K562 (cell line): Measurements from ENCODE around the gene CEP41. TPM values are rescaled to one million over a fixed set of nuclear protein-coding genes. Genes with fewer than 3 reads are reported as not detected.

Source experiments
- ATAC-seq: fragments of 200-7000 bp; cut with Tn5 transposase; 3 replicates; pipeline ENCODE4 v1.9.1; 2020; ENCODE audit warnings: moderate library complexity
- BruUV-seq: library from RNA; stranded (reverse); fragments of 400-500 nt; replicated peaks from 2 replicates; lab custom pipeline; 2021; lab: Mats Ljungman, UMichigan
- CTCF ChIA-PET: fragments of 300-600 bp; formaldehyde crosslinking; extraction: SDS; loops from one replicate; lab custom pipeline; 2021; ENCODE audit warnings: low intra/inter-chr PET ratio; lab: Yijun Ruan, JAX
- POLR2A ChIA-PET: fragments of 300-600, 350-650 bp; sonication (Branson Sonifier 250); formaldehyde crosslinking; extraction: SDS; loops from one replicate; lab custom pipeline; 2021; ENCODE audit warnings: antibody characterized with exemption, inconsistent platforms; lab: Yijun Ruan, JAX
- DNase-seq, 4 experiments: peaks; one replicate each; pipeline versions ENCODE4 v3.0.0 to v3.0.0-alpha.2; 2011 to 2018; ENCODE audit warnings: low spot score in 3 of 4, mixed read lengths in 3 of 4; ENCODE audit errors: extremely low read depth in 1 of 4
- FAIRE-seq: peaks from 2 replicates; lab custom pipeline; 2011; peaks lifted over from hg19 to GRCh38; lab: Jason Lieb, UNC
- H2AFZ ChIP-seq: 2 replicates; pipeline ENCODE4 v1.6.0; 2011; ENCODE audit warnings: low read depth, low read length, control low read depth, inconsistent platforms
- H3K27ac ChIP-seq: fragments of 200-600 bp; 3 replicates; pipeline ENCODE4 v1.8.0; 2011; ENCODE audit warnings: low read depth, mild to moderate bottlenecking, control low read depth, inconsistent platforms, low read length, moderate library complexity, mixed read lengths; ENCODE audit errors: extremely low read depth
- H3K27me3 ChIP-seq, 2 experiments: fragments of 300-600 bp in 1 of 2; 2 replicates in 1 of 2; 3 replicates in 1 of 2; pipeline versions ENCODE4 v1.6.0 to v1.8.0; 2011; ENCODE audit warnings: inconsistent platforms in 2 of 2, low read length in 2 of 2, mild to moderate bottlenecking in 1 of 2, mixed read lengths in 1 of 2, moderate library complexity in 1 of 2; ENCODE audit not compliant: control insufficient read depth in 2 of 2, insufficient read depth in 2 of 2
- H3K36me3 ChIP-seq: fragments of 300-600 bp; 3 replicates; pipeline ENCODE4 v1.8.0; 2011; ENCODE audit warnings: mild to moderate bottlenecking, low read length, inconsistent platforms; ENCODE audit not compliant: control insufficient read depth, insufficient read depth
- H3K4me1 ChIP-seq, 2 experiments: fragments of 200-600 bp in 1 of 2; replicated peaks in 1 of 2; 2 replicates in 1 of 2; 3 replicates in 1 of 2; pipeline versions ENCODE4 v1.5.1 to v1.8.0; 2011; ENCODE audit warnings: inconsistent platforms in 2 of 2, low read length in 2 of 2, mild to moderate bottlenecking in 1 of 2, mixed read lengths in 1 of 2, moderate library complexity in 1 of 2; ENCODE audit not compliant: control insufficient read depth in 2 of 2, insufficient read depth in 2 of 2
- H3K4me2 ChIP-seq: 2 replicates; pipeline ENCODE4 v1.6.1; 2011; ENCODE audit warnings: low read length, control low read depth, inconsistent platforms, mixed read lengths; ENCODE audit not compliant: insufficient read depth
- H3K4me3 ChIP-seq: fragments of 200-600 bp; sonication (generic), shearing (Covaris generic); 2 replicates; pipeline ENCODE4 v1.5.1; 2016; ENCODE audit warnings: control low read depth, inconsistent platforms
- H3K79me2 ChIP-seq: fragments of 200-600 bp; 3 replicates; pipeline ENCODE4 v1.8.0; 2011; ENCODE audit warnings: low read length, inconsistent platforms; ENCODE audit not compliant: control insufficient read depth, insufficient read depth
- H3K9ac ChIP-seq, 2 experiments: 2 replicates each; pipeline versions ENCODE4 v1.6.0 to v1.6.1; 2011; ENCODE audit warnings: low read depth in 2 of 2, low read length in 2 of 2, control low read depth in 1 of 2, inconsistent platforms in 1 of 2, mild to moderate bottlenecking in 1 of 2, mixed read lengths in 1 of 2; ENCODE audit not compliant: insufficient read depth in 1 of 2
- H3K9me1 ChIP-seq: one replicate; pipeline ENCODE4 v1.6.0; 2011; ENCODE audit warnings: inconsistent platforms, mild to moderate bottlenecking, low read length, moderate library complexity; ENCODE audit not compliant: control insufficient read depth, insufficient read depth
- H3K9me3 ChIP-seq: replicated peaks from 2 replicates; pipeline ENCODE4 v1.5.1; 2011; ENCODE audit warnings: low read depth, low read length, inconsistent platforms; ENCODE audit not compliant: control insufficient read depth, insufficient read depth
- H4K20me1 ChIP-seq: replicated peaks from 2 replicates; pipeline ENCODE4 v1.6.1; 2011; ENCODE audit warnings: low read length, inconsistent platforms, mixed read lengths; ENCODE audit not compliant: control insufficient read depth, insufficient read depth
- GATAD2A ChIP-seq: fragments of 450-650 bp; IDR thresholded peaks from 2 replicates; pipeline ENCODE4 v1.6.1; 2017
- HMGN3 ChIP-seq: IDR thresholded peaks from 2 replicates; pipeline ENCODE4 v1.6.1; 2011; ENCODE audit warnings: borderline replicate concordance, low read depth, mild to moderate bottlenecking, mixed read lengths, low read length; ENCODE audit not compliant: insufficient read length; ENCODE audit errors: extremely low read depth
- HNRNPK ChIP-seq: fragments of 200-400 bp; formaldehyde crosslinking; IDR thresholded peaks from one replicate; pipeline ENCODE4 v1.6.1; 2018; ENCODE audit warnings: mild to moderate bottlenecking, low read depth, low read length; ENCODE audit not compliant: poor library complexity, severe bottlenecking
- NEUROD1 ChIP-seq: fragments of 150-350 bp; IDR thresholded peaks from 2 replicates; pipeline ENCODE4 v1.6.1; 2014; ENCODE audit warnings: borderline replicate concordance, low read length, low read depth; ENCODE audit not compliant: partially characterized antibody
- PCBP2 ChIP-seq: fragments of 200-400 bp; formaldehyde crosslinking; IDR thresholded peaks from 2 replicates; pipeline ENCODE4 v1.6.1; 2018; ENCODE audit warnings: low read length, low read depth, mild to moderate bottlenecking, moderate library complexity; ENCODE audit not compliant: poor library complexity, severe bottlenecking
- SRF ChIP-seq, 2 experiments: fragments of 250-450, 450-650 bp in 1 of 2; sonication (Bioruptor Pico) in 1 of 2; sonication (generic) in 1 of 2; formaldehyde crosslinking; IDR thresholded peaks; 2 replicates each; pipeline versions ENCODE4 v1.5.0 to v1.5.1; 2020 to 2022; ENCODE audit warnings: mild to moderate bottlenecking in 1 of 2, missing genetic modification reagents in 1 of 2
- ZNF589 ChIP-seq: fragments of 200-800 bp; sonication (Bioruptor generic); IDR thresholded peaks from 2 replicates; pipeline ENCODE4 v1.6.1; 2016; ENCODE audit warnings: low read depth, missing genetic modification characterization, missing compliant biosample characterization
- WGBS: fragments of 100-300 bp; shearing (Covaris generic); methylation state at CpG from one replicate; pipeline ENCODE4 v1.1.6; 2016; ENCODE audit warnings: low coverage, mixed read lengths; ENCODE audit not compliant: insufficient coverage; ENCODE audit errors: missing lambda C conversion rate; 5-methylcytosine and 5-hydroxymethylcytosine counted together
- in situ Hi-C: fragments of 300-500 bp; cut with MboI; formaldehyde crosslinking; loops from 4 replicates; pipeline ENCODE4 v1.15.0; 2018; ENCODE audit warnings: inconsistent platforms, mixed read lengths
- intact Hi-C: fragments of 100-400 bp; cut with micrococcal nuclease; formaldehyde crosslinking; loops from 2 replicates; pipeline ENCODE4 v1.14.2; 2022
- polyA plus RNA-seq, 8 experiments: library from polyadenylated mRNA; depleted of rRNA in 4 of 8; stranded (reverse) in 5 of 8; unstranded in 3 of 8; fragments of >200 nt; fragmentation: Nextera tagmentation in 2 of 8; fragmentation: Illumina TruSeq in 1 of 8; extraction: Ambion mirVana in 2 of 8; extraction: Trizol in 1 of 8; gene quantifications; 2 replicates each; pipeline versions ENCODE4 v1.2.1 to v1.2.3, GENCODE V29; 2011 to 2014; ENCODE audit warnings: inconsistent platforms in 1 of 8, missing spikeins in 1 of 8
- total RNA-seq, 7 experiments: library from RNA; depleted of rRNA in 6 of 7; stranded (reverse); fragments of >200 nt in 6 of 7; fragmentation: Illumina TruSeq in 2 of 7; extraction: Trizol in 2 of 7; gene quantifications; 2 replicates each; pipeline versions ENCODE4 v1.2.1 to v1.2.3, GENCODE V29; 2011 to 2021; ENCODE audit warnings: low replicate concordance in 1 of 7
- TF ChIP-seq, protein P1 (sequence below): conservative IDR thresholded peaks from 2 replicates; pipeline ENCODE4 v1.6.1; 2011; ENCODE audit warnings: low read depth, mild to moderate bottlenecking, low read length; ENCODE audit not compliant: control insufficient read depth
- TF ChIP-seq, protein P2 (sequence below): fragments of 250-450 bp; sonication (Bioruptor Pico); IDR thresholded peaks from 2 replicates; pipeline ENCODE4 v1.5.1; 2021; ENCODE audit warnings: mild to moderate bottlenecking

CEP41 gene
- total and polyA plus RNA-seq, 9 of the 15 experiments (the other 6 are each of a cell fraction or from before 2014, with no cell fraction given) = 1.5 to 15.5 (median 6.4) TPM

DNA sequence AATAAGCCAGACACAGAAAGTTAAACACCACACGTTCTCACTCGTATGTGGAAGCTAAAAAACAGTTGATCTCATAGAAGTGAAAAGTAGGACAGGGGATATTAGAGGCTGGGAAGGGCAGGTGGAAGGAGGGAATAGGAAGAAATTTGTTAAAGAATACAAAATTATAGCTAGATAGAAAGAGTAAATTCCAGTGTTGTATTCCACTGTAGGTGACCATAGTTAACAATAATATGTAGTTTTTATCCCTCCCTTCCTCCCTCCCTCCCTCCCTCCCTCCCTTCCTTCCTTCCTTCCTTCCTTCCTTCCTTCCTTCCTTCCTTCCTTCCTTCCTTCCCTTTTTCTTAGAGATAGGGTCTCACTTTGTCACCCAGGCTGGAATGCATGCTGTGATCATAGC lies 31.2 kb upstream of the CEP41 start:
- WGBS = 2% methylated on average over 2 of the region's 2 CpGs
- FAIRE-seq = no peak
- Histone ChIP-seq H3K9ac (no peak overlapping the region), H3K36me3 (no peaks in the 10 kb centered on the region), H4K20me1 (no peaks in the 10 kb centered on the region), H3K27me3 (peaks cover 15 to 23% of the 10 kb centered on the region in 2 experiments), H3K4me2 (no peak overlapping the region), H2AFZ (no peak overlapping the region), H3K79me2 (no peaks in the 10 kb centered on the region), H3K4me1 (no peaks in the 10 kb centered on the region), H3K27ac (no peak overlapping the region), H3K4me3 (no peak overlapping the region), H3K9me3 (no peaks in the 10 kb centered on the region), H3K9me1 (no peaks in the 10 kb centered on the region)
- no TSS peak for BruUV-seq
- intact Hi-C loops (no loop called here), in situ Hi-C loops (no loop called here)
- ChIA-PET CTCF (no interaction called here), POLR2A (interaction anchor here (0.7 kb wide), 1 partner anchor 13 kb away, joined by 7 read pairs; no protein-coding TSS in a partner anchor)
- no peak for ATAC-seq
- DNase-seq = no peak
- TF ChIP-seq, protein P1, sequence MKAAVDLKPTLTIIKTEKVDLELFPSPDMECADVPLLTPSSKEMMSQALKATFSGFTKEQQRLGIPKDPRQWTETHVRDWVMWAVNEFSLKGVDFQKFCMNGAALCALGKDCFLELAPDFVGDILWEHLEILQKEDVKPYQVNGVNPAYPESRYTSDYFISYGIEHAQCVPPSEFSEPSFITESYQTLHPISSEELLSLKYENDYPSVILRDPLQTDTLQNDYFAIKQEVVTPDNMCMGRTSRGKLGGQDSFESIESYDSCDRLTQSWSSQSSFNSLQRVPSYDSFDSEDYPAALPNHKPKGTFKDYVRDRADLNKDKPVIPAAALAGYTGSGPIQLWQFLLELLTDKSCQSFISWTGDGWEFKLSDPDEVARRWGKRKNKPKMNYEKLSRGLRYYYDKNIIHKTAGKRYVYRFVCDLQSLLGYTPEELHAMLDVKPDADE = no peak
- TF ChIP-seq SRF (CRISPR knock-in tag; IDR thresholded peaks at IDR 0.05) (no peak), HNRNPK (peak; percentile 43), ZNF589 (CRISPR knock-in tag) (no peak), GATAD2A (no peak), HMGN3 (no peak), PCBP2 (peak; percentile 88), NEUROD1 (no peak)
- TF ChIP-seq, protein P2, sequence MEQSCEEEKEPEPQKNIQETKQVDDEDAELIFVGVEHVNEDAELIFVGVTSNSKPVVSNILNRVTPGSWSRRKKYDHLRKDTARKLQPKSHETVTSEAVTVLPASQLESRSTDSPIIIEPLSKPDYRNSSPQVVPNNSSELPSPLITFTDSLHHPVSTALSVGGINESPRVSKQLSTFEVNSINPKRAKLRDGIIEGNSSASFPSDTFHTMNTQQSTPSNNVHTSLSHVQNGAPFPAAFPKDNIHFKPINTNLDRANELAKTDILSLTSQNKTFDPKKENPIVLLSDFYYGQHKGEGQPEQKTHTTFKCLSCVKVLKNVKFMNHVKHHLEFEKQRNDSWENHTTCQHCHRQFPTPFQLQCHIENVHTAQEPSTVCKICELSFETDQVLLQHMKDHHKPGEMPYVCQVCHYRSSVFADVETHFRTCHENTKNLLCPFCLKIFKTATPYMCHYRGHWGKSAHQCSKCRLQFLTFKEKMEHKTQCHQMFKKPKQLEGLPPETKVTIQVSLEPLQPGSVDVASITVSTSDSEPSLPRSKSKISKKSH (CRISPR knock-in tag) = no peak
